Muscle of leg (tissue), 11 donors: ENCODE measurements around the gene BLOC1S1. TPM values are rescaled to one million over a fixed set of nuclear protein-coding genes. Genes with fewer than 3 reads are reported as not detected.

ENCODE experiments used
- DNase-seq: peaks from one replicate; pipeline ENCODE4 v3.0.0; 2013
- H3K27ac ChIP-seq: one replicate; pipeline ENCODE4 v1.5.1; 2013; ENCODE audit warnings: mild to moderate bottlenecking, low read length, control low read depth
- H3K27me3 ChIP-seq: one replicate; pipeline ENCODE4 v1.6.1; 2013; ENCODE audit warnings: low read length; ENCODE audit not compliant: control insufficient read depth, insufficient read depth
- H3K36me3 ChIP-seq: one replicate; pipeline ENCODE4 v1.6.1; 2013; ENCODE audit warnings: low read length; ENCODE audit not compliant: control insufficient read depth, insufficient read depth
- H3K4me1 ChIP-seq: one replicate; pipeline ENCODE4 v1.6.1; 2013; ENCODE audit warnings: low read length; ENCODE audit not compliant: control insufficient read depth, insufficient read depth
- H3K4me3 ChIP-seq: one replicate; pipeline ENCODE4 v1.5.1; 2013; ENCODE audit warnings: low read length, control low read depth
- H3K9me3 ChIP-seq: replicated peaks from 2 replicates; pipeline ENCODE4 v1.6.1; 2013; ENCODE audit warnings: low read depth, low read length; ENCODE audit not compliant: control insufficient read depth
- WGBS: methylation state at CpG from one replicate; pipeline ENCODE4 v1.1.5; 2013; ENCODE audit warnings: missing lambda C conversion rate; ENCODE audit not compliant: insufficient coverage; 5-methylcytosine and 5-hydroxymethylcytosine counted together
- polyA plus RNA-seq, 8 donors: library from polyadenylated mRNA; unstranded; fragments of 120-200 nt; gene quantifications; one replicate each; pipeline versions ENCODE4 v1.2.1 to v1.2.3, GENCODE V29; 2013; ENCODE audit warnings: inconsistent platforms in 1 of 8, low replicate concordance in 1 of 8; ENCODE audit not compliant: insufficient read length in 8 of 8, insufficient read depth in 1 of 8
- total RNA-seq: library from RNA; stranded (reverse); fragments of 120-200 nt; gene quantifications from one replicate; pipeline ENCODE4 v1.2.4, GENCODE V29; 2013

The BLOC1S1 gene
- total and polyA plus RNA-seq, 9 donors = 97.2 to 135 (median 116) TPM

- DNase-seq = no peak
Observed at GRCh38 chr12:55760663-55761062, 44.8 kb downstream of the BLOC1S1 start.

GRCh38 chr12:55762646-55763045 is 46.8 kb downstream of the BLOC1S1 start:
- DNase-seq = no peak
- H3K4me1 ChIP-seq = no peaks in the 10 kb centered on the region
- H3K36me3 ChIP-seq = peaks cover 53% of the 10 kb centered on the region
- no peaks in the 10 kb centered on the region for H3K27me3 ChIP-seq
- no peaks in the 10 kb centered on the region for H3K9me3 ChIP-seq
- no peak overlapping the region for H3K4me3 ChIP-seq
- no peak overlapping the region for H3K27ac ChIP-seq

More at GRCh38 chr12:55760663-55761062, 44.8 kb downstream of the BLOC1S1 start:
- Histone ChIP-seq H3K27ac (no peak overlapping the region), H3K4me1 (no peaks in the 10 kb centered on the region), H3K4me3 (no peak overlapping the region), H3K9me3 (no peaks in the 10 kb centered on the region), H3K27me3 (no peaks in the 10 kb centered on the region), H3K36me3 (peaks cover 65% of the 10 kb centered on the region)
- WGBS = 89% methylated on average over 3 of the region's 6 CpGs

- no peak overlapping the region for H3K27ac ChIP-seq
- no peaks in the 10 kb centered on the region for H3K27me3 ChIP-seq
- no peak for DNase-seq
- H3K9me3 ChIP-seq = no peaks in the 10 kb centered on the region
- WGBS = 34% methylated on average over 2 of the region's 5 CpGs
- H3K36me3 ChIP-seq = peaks cover 26% of the 10 kb centered on the region
- H3K4me1 ChIP-seq = no peaks in the 10 kb centered on the region
- H3K4me3 ChIP-seq = no peak overlapping the region
Observed at GRCh38 chr12:55765736-55766290, 50.0 kb downstream of the BLOC1S1 start.

GRCh38 chr12:55767156-55767555 is 51.3 kb downstream of the BLOC1S1 start:
- H3K27me3 ChIP-seq = no peaks in the 10 kb centered on the region
- no peaks in the 10 kb centered on the region for H3K9me3 ChIP-seq
- H3K4me1 ChIP-seq = peaks cover 5% of the 10 kb centered on the region
- DNase-seq = no peak
- H3K27ac ChIP-seq = no peak overlapping the region
- 100% methylated on average over 1 of the region's 4 CpGs for WGBS
- no peak overlapping the region for H3K4me3 ChIP-seq
- peaks cover 26% of the 10 kb centered on the region for H3K36me3 ChIP-seq

Other genes starting within 250 kb of the BLOC1S1 start
- not detected for gene OR6C70, start 245.9 kb upstream of the BLOC1S1 start, total RNA-seq
- gene OR6C70, start 245.9 kb upstream of the BLOC1S1 start, polyA plus RNA-seq = not detected
- gene OR6C68, start 223.7 kb upstream of the BLOC1S1 start, total RNA-seq = not detected
- not detected for gene OR6C68, start 223.7 kb upstream of the BLOC1S1 start, polyA plus RNA-seq
- gene OR6C4, start 166.4 kb upstream of the BLOC1S1 start, total RNA-seq = not detected
- under 1 TPM in 1 of 8 donors, not detected in 7; 0.12 TPM for gene OR6C4, start 166.4 kb upstream of the BLOC1S1 start, polyA plus RNA-seq
- gene OR2AP1, start 143.6 kb upstream of the BLOC1S1 start, total RNA-seq = not detected
- not detected for gene OR2AP1, start 143.6 kb upstream of the BLOC1S1 start, polyA plus RNA-seq
- gene OR10P1, start 79.2 kb upstream of the BLOC1S1 start, total RNA-seq = not detected
- under 1 TPM in 1 of 8 donors, not detected in 7; 0.34 TPM for gene OR10P1, start 79.2 kb upstream of the BLOC1S1 start, polyA plus RNA-seq
- gene ITGA7, start 8.1 kb upstream of the BLOC1S1 start, total RNA-seq = 255 TPM
- 100 to 1,000 TPM; 195 to 461 (median 377) TPM for gene ITGA7, start 8.1 kb upstream of the BLOC1S1 start, polyA plus RNA-seq
- gene RDH5, start 4.3 kb downstream of the BLOC1S1 start, total RNA-seq = 22.0 TPM
- 10 to 100 TPM in 6 of 8 donors, 1 to 10 TPM in 2; 8.6 to 45.9 (median 17.9) TPM for gene RDH5, start 4.3 kb downstream of the BLOC1S1 start, polyA plus RNA-seq
- gene CD63, start 13.0 kb downstream of the BLOC1S1 start, total RNA-seq = 905 TPM
- gene CD63, start 13.0 kb downstream of the BLOC1S1 start, polyA plus RNA-seq = 100 to 1,000 TPM; 751 to 916 (median 844) TPM
- gene GDF11, start 27.1 kb downstream of the BLOC1S1 start, total RNA-seq = 4.5 TPM
- 10 to 100 TPM in 6 of 8 donors, 1 to 10 TPM in 2; 8.3 to 12.4 (median 10.7) TPM for gene GDF11, start 27.1 kb downstream of the BLOC1S1 start, polyA plus RNA-seq
- 81.6 TPM for gene SARNP, start 101.7 kb downstream of the BLOC1S1 start, total RNA-seq
- gene SARNP, start 101.7 kb downstream of the BLOC1S1 start, polyA plus RNA-seq = 100 to 1,000 TPM in 1 of 8 donors, 10 to 100 TPM in 7; 66.6 to 104 (median 81.0) TPM
- gene ORMDL2, start 102.0 kb downstream of the BLOC1S1 start, total RNA-seq = 17.0 TPM
- 10 to 100 TPM; 13.5 to 19.3 (median 17.4) TPM for gene ORMDL2, start 102.0 kb downstream of the BLOC1S1 start, polyA plus RNA-seq
- 25.1 TPM for gene DNAJC14, start 113.5 kb downstream of the BLOC1S1 start, total RNA-seq
- gene DNAJC14, start 113.5 kb downstream of the BLOC1S1 start, polyA plus RNA-seq = 10 to 100 TPM; 17.3 to 25.9 (median 23.3) TPM
- 2.7 TPM for gene MMP19, start 126.9 kb downstream of the BLOC1S1 start, total RNA-seq
- gene MMP19, start 126.9 kb downstream of the BLOC1S1 start, polyA plus RNA-seq = 1 to 10 TPM; 1.0 to 2.9 (median 1.9) TPM
- gene PYM1, start 211.8 kb downstream of the BLOC1S1 start, total RNA-seq = 22.2 TPM
- gene PYM1, start 211.8 kb downstream of the BLOC1S1 start, polyA plus RNA-seq = 10 to 100 TPM; 22.1 to 26.8 (median 23.8) TPM
- 13.3 TPM for gene DGKA, start 215.1 kb downstream of the BLOC1S1 start, total RNA-seq
- gene DGKA, start 215.1 kb downstream of the BLOC1S1 start, polyA plus RNA-seq = 10 to 100 TPM; 10.8 to 29.6 (median 15.7) TPM
- 0.62 TPM for gene PMEL, start 250.0 kb downstream of the BLOC1S1 start, total RNA-seq
- 10 to 100 TPM in 1 of 8 donors, 1 to 10 TPM in 6, under 1 TPM in 1; 0.72 to 16.2 (median 1.3) TPM for gene PMEL, start 250.0 kb downstream of the BLOC1S1 start, polyA plus RNA-seq